ENCODE measurements around the gene DCTN1. TPM values are rescaled to one million over a fixed set of nuclear protein-coding genes. Genes with fewer than 3 reads are reported as not detected.

DCTN1 gene
- total and polyA plus RNA-seq, 4 donors, result 69.9 to 142 (median 104) TPM

- no peaks in the 10 kb centered on the region for H3K9me3 ChIP-seq (ENCODE audit: control insufficient read depth in 4 of 4, insufficient read depth in 3 of 4, low read length in 3 of 4)
- no peaks in the 10 kb centered on the region for H3K27me3 ChIP-seq (ENCODE audit: control insufficient read depth in 3 of 3, insufficient read depth in 3 of 3, low read length in 2 of 3)
- no peak overlapping the region for H3K27ac ChIP-seq (ENCODE audit: low read depth in 1 of 2, low read length in 1 of 2)
- WGBS, 2 donors, result 85 to 88% methylated on average over 14 of the region's 14 CpGs
- ATAC-seq (ENCODE audit: insufficient read depth, low FRiP score), result no peak
- no peak for TF ChIP-seq CTCF (IDR thresholded peaks at IDR 0.05; ENCODE audit: control extremely low read depth, extremely low read depth)
- H3K4me1 ChIP-seq (ENCODE audit: control insufficient read depth in 5 of 5, insufficient read depth in 5 of 5, low read length in 5 of 5), result peaks cover 0 to 4% (median 0%) of the 10 kb centered on the region in 5 donors
- DNase-seq, result no peak
- no peak overlapping the region for H3K9ac ChIP-seq (ENCODE audit: insufficient read depth in 1 of 2, low read length in 2 of 2)
- H3K36me3 ChIP-seq (ENCODE audit: control insufficient read depth in 4 of 4, insufficient read depth in 4 of 4, low read length in 4 of 4), result peaks cover 14 to 38% (median 28%) of the 10 kb centered on the region in 4 donors
- H3K4me3 ChIP-seq, result no peak overlapping the region
Measured at GRCh38 chr2:74426181-74426758, 46.2 kb upstream of the DCTN1 start.

GRCh38 chr2:74425523-74425922 lies 45.4 kb upstream of the DCTN1 start:
- Histone ChIP-seq H3K9ac (ENCODE audit: insufficient read depth in 1 of 2, low read length in 2 of 2) (no peak overlapping the region), H3K36me3 (ENCODE audit: control insufficient read depth in 4 of 4, insufficient read depth in 4 of 4, low read length in 4 of 4) (peaks cover 12 to 36% (median 24%) of the 10 kb centered on the region in 4 donors)
- TF ChIP-seq CTCF (IDR thresholded peaks at IDR 0.05; ENCODE audit: control extremely low read depth, extremely low read depth), result no peak

GRCh38 chr2:74424995-74425406 lies 44.9 kb upstream of the DCTN1 start:
- H3K9ac ChIP-seq (ENCODE audit: insufficient read depth in 1 of 2, low read length in 2 of 2), result no peak overlapping the region
- peaks cover 9 to 31% (median 20%) of the 10 kb centered on the region in 4 donors for H3K36me3 ChIP-seq (ENCODE audit: control insufficient read depth in 4 of 4, insufficient read depth in 4 of 4, low read length in 4 of 4)
- TF ChIP-seq CTCF (IDR thresholded peaks at IDR 0.05; ENCODE audit: control extremely low read depth, extremely low read depth), result no peak
- no peaks in the 10 kb centered on the region for H3K9me3 ChIP-seq (ENCODE audit: control insufficient read depth in 4 of 4, insufficient read depth in 3 of 4, low read length in 3 of 4)
- 85 to 87% methylated on average over 5 of the region's 5 CpGs for WGBS, 2 donors
- H3K4me1 ChIP-seq (ENCODE audit: control insufficient read depth in 5 of 5, insufficient read depth in 5 of 5, low read length in 5 of 5), result peaks cover 0 to 4% (median 0%) of the 10 kb centered on the region in 5 donors
- H3K4me3 ChIP-seq, result no peak overlapping the region
- DNase-seq, result no peak
- no peak overlapping the region for H3K27ac ChIP-seq (ENCODE audit: low read depth in 1 of 2, low read length in 1 of 2)
- no peak for ATAC-seq (ENCODE audit: insufficient read depth, low FRiP score)
- no peaks in the 10 kb centered on the region for H3K27me3 ChIP-seq (ENCODE audit: control insufficient read depth in 3 of 3, insufficient read depth in 3 of 3, low read length in 2 of 3)

More at GRCh38 chr2:74425523-74425922, 45.4 kb upstream of the DCTN1 start:
- ATAC-seq (ENCODE audit: insufficient read depth, low FRiP score), result no peak
- no peak overlapping the region for H3K27ac ChIP-seq (ENCODE audit: low read depth in 1 of 2, low read length in 1 of 2)
- H3K4me3 ChIP-seq, result no peak overlapping the region
- WGBS, 2 donors, result 86 to 88% methylated on average over 7 of the region's 7 CpGs
- H3K27me3 ChIP-seq (ENCODE audit: control insufficient read depth in 3 of 3, insufficient read depth in 3 of 3, low read length in 2 of 3), result no peaks in the 10 kb centered on the region
- no peak for DNase-seq
- H3K4me1 ChIP-seq (ENCODE audit: control insufficient read depth in 5 of 5, insufficient read depth in 5 of 5, low read length in 5 of 5), result peaks cover 0 to 4% (median 0%) of the 10 kb centered on the region in 5 donors
- H3K9me3 ChIP-seq (ENCODE audit: control insufficient read depth in 4 of 4, insufficient read depth in 3 of 4, low read length in 3 of 4), result no peaks in the 10 kb centered on the region

All from lung (tissue), 12 donors.